Peyer's patch (tissue), 4 donors: ENCODE measurements around the gene LIPM. TPM values are rescaled to one million over a fixed set of nuclear protein-coding genes. Genes with fewer than 3 reads are reported as not detected.

Experiments used
- DNase-seq, 3 donors: peaks; one replicate each; pipeline ENCODE4 v3.0.0-alpha.2; 2017 to 2019
- H3K27ac ChIP-seq, 4 donors: fragments of 200-600 bp; sonication (generic); one replicate each; pipeline ENCODE4 v1.5.1; 2016 to 2019
- H3K27me3 ChIP-seq, 2 donors: fragments of 200-600 bp; sonication (generic); one replicate each; pipeline ENCODE4 v1.5.1; 2019
- H3K36me3 ChIP-seq, 3 donors: fragments of 200-600 bp; sonication (generic); one replicate each; pipeline ENCODE4 v1.5.1; 2016 to 2019
- H3K4me1 ChIP-seq, 4 donors: fragments of 200-600 bp; sonication (generic); one replicate each; pipeline ENCODE4 v1.5.1; 2016 to 2019
- H3K4me3 ChIP-seq, 4 donors: fragments of 200-600 bp; sonication (generic); 1 replicate in 3 of 4; 2 replicates in 1 of 4; pipeline ENCODE4 v1.5.1; 2016 to 2019; ENCODE audit warnings: mild to moderate bottlenecking in 1 of 4
- H3K9me3 ChIP-seq, 4 donors: fragments of 200-600 bp; sonication (generic); one replicate each; pipeline ENCODE4 v1.5.1; 2016 to 2019; ENCODE audit warnings: mild to moderate bottlenecking in 1 of 4
- POLR2A ChIP-seq, 2 donors: fragments of 450-650 bp; IDR thresholded peaks; one replicate each; pipeline ENCODE4 v1.5.1; 2017; ENCODE audit warnings: antibody characterized with exemption in 2 of 2, mild to moderate bottlenecking in 2 of 2, moderate library complexity in 2 of 2
- total RNA-seq, 4 donors: library from RNA; depleted of rRNA; stranded (reverse); fragments of >200 nt; gene quantifications; one replicate each; pipeline ENCODE4 v1.1.0, GENCODE V29; 2016
- TF ChIP-seq, protein P1 (sequence below), 6 experiments: fragments of 450-650 bp in 4 of 6; fragments of 200-600 bp in 2 of 6; sonication (generic) in 1 of 6; IDR thresholded peaks; one replicate each; pipeline ENCODE4 v1.5.1; 2017 to 2019; ENCODE audit warnings: antibody characterized with exemption in 6 of 6, mild to moderate bottlenecking in 3 of 6, moderate library complexity in 1 of 6

LIPM gene
- total RNA-seq, 4 donors from 2014 or later, result not detected

DNA sequence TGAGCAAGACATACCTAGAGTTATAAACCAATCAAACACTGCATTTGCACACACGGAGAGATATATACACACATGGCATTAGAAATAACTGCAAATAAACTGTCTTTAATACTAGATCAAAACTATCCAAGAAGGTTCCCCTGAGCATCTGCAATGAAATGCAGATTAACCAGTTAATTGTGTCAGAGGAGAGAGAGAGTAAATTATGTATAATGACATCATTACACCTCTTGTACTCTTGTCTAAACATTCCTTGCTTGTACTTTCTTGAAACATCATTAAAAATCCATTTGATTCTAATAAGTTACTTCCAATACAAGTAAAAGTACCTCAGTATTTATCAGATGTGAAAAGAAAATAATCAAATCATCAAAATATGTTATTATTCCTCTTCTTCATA lies 48.2 kb downstream of the LIPM start:
- Histone ChIP-seq H3K27me3 (no peaks in the 10 kb centered on the region), H3K27ac (no peak overlapping the region), H3K36me3 (no peaks in the 10 kb centered on the region), H3K9me3 (no peaks in the 10 kb centered on the region), H3K4me3 (no peak overlapping the region), H3K4me1 (peaks cover 0 to 13% (median 0%) of the 10 kb centered on the region in 4 donors)
- no peak for TF ChIP-seq POLR2A (IDR thresholded peaks at IDR 0.05)
- TF ChIP-seq, protein P1, sequence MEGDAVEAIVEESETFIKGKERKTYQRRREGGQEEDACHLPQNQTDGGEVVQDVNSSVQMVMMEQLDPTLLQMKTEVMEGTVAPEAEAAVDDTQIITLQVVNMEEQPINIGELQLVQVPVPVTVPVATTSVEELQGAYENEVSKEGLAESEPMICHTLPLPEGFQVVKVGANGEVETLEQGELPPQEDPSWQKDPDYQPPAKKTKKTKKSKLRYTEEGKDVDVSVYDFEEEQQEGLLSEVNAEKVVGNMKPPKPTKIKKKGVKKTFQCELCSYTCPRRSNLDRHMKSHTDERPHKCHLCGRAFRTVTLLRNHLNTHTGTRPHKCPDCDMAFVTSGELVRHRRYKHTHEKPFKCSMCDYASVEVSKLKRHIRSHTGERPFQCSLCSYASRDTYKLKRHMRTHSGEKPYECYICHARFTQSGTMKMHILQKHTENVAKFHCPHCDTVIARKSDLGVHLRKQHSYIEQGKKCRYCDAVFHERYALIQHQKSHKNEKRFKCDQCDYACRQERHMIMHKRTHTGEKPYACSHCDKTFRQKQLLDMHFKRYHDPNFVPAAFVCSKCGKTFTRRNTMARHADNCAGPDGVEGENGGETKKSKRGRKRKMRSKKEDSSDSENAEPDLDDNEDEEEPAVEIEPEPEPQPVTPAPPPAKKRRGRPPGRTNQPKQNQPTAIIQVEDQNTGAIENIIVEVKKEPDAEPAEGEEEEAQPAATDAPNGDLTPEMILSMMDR (IDR thresholded peaks at IDR 0.05), result no peak
- DNase-seq, result no peak

DNA sequence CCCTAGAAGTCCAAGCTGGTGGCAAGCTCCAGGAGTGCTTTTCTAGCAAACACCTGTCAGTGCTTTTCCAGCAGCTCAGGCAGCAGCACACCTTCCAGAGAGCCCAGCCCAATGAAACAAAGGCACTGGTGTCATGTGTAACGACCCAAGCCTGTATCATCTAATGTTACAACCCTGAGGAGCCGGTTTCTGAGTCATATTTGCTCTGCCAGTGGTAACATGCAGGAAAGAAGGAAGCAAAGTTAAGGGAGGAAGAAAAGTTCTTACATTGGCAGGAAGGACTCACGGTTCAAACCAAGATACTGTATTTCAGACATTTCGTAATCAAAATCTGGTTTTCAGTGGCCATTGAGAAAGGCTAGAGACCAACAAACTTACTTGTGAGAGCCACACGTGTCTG lies 49.2 kb downstream of the LIPM start, which contains the start of gene ANKRD22:
Gene ANKRD22 (minus strand): TSS at position 139 of the 400 bp plus-strand sequence. CDS start 237 bp downstream, outside the sequence.
- H3K36me3 ChIP-seq, result no peaks in the 10 kb centered on the region
- H3K9me3 ChIP-seq, result no peaks in the 10 kb centered on the region
- H3K27me3 ChIP-seq, result no peaks in the 10 kb centered on the region
- TF ChIP-seq, protein P1 (IDR thresholded peaks at IDR 0.05), result no peak
- TF ChIP-seq POLR2A (IDR thresholded peaks at IDR 0.05), result peak in 1 of 2 donors; percentile 35
- H3K27ac ChIP-seq, result peak within 1 kb of the TSS in 3 of 4 donors; percentile 35 to 50 (median 50)
- H3K4me1 ChIP-seq, result peaks cover 0 to 13% (median 0%) of the 10 kb centered on the region in 4 donors
- DNase-seq, result peak in 2 of 3 donors; percentile 56 to 79
- no peak within 1 kb of the TSS for H3K4me3 ChIP-seq

DNA sequence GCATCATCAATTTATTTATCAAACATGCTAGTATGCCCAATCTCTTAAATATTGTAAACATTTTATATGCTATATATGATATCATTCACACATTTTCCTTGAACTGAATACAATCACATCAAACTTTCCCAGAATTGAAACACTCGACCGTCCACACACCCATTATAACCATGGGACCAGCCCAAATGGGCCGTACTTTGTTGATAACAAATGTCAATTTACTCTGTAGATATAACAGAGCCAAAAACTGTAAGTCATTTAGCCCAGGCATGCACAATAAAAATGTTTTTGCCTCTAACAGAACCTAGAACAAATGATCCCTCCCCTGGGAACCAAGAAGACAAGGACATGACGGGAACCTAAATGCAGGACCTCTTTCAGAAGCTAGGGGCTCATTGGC lies 49.8 kb downstream of the LIPM start:
- Histone ChIP-seq H3K27me3 (no peaks in the 10 kb centered on the region), H3K4me1 (peaks cover 0 to 13% (median 0%) of the 10 kb centered on the region in 4 donors), H3K27ac (peak overlapping the region in 1 of 4 donors; percentile 50), H3K4me3 (no peak overlapping the region), H3K36me3 (no peaks in the 10 kb centered on the region), H3K9me3 (no peaks in the 10 kb centered on the region)
- DNase-seq, result no peak
- TF ChIP-seq, protein P1 (IDR thresholded peaks at IDR 0.05), result no peak
- no peak for TF ChIP-seq POLR2A (IDR thresholded peaks at IDR 0.05)

DNA sequence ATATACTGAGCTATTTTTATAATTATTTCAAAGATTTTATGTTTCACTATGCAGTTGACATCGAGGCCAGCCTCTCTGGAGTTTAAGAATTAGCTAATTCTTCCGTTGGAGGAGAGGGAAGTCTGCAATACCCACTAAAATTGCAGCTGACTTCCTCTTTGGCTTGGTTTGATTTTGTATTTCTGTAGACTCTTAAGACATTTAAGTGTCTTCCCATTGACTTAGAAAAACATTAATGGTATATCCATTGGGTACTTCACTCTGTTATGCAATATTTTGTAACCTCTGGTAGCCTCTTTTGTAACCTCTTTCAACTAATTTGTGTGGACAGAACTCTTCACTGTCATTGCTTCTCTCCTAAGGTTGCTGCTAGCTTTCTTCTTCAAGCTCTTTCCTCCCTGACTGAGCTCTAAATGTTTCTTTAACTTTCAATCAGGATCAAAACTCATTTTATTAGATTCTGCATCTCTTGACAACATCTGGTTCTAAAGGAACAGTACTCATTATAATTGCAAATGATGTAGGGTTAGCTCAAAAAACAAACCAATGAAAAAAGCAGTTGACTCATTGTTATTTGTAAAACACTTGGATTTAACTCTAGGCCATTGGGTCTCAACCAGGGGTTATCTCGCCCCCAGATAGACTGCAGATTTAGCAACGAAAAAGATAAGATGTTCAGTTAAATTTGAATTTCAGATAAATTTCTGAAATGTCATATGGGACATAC lies 50.8 kb downstream of the LIPM start:
- Histone ChIP-seq H3K4me1 (peaks cover 0 to 13% (median 0%) of the 10 kb centered on the region in 4 donors), H3K4me3 (no peak overlapping the region), H3K27ac (no peak overlapping the region), H3K27me3 (no peaks in the 10 kb centered on the region), H3K36me3 (no peaks in the 10 kb centered on the region), H3K9me3 (no peaks in the 10 kb centered on the region)
- no peak for DNase-seq
- TF ChIP-seq, protein P1 (IDR thresholded peaks at IDR 0.05), result no peak
- TF ChIP-seq POLR2A (IDR thresholded peaks at IDR 0.05), result no peak

DNA sequence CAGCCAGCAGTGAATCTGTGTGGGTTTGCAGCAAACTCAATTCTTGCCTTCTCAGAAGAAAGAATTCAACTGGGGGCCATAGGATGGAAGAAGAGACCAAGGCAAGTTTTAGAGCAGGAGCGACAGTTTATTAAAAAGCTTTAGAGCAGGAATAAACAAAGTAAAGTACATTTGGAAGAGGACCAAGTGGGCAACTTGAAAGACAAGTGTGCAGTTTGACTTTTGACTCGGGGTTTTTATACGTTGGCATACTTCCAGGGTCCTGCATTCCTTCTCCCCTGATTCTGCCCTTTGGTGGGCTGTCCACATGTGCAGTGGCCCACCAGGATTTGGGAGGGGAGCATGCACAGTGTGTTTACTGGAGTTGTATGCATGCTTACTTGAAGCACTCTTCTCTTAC lies 52.2 kb downstream of the LIPM start:
- Histone ChIP-seq H3K27ac (no peak overlapping the region), H3K36me3 (no peaks in the 10 kb centered on the region), H3K9me3 (no peaks in the 10 kb centered on the region), H3K27me3 (no peaks in the 10 kb centered on the region), H3K4me3 (no peak overlapping the region), H3K4me1 (peaks cover 0 to 13% (median 0%) of the 10 kb centered on the region in 4 donors)
- TF ChIP-seq POLR2A (IDR thresholded peaks at IDR 0.05), result no peak
- TF ChIP-seq, protein P1 (IDR thresholded peaks at IDR 0.05), result no peak
- no peak for DNase-seq
